GM12878 (cell line): ENCODE data around the gene RPS8. TPM values are rescaled to one million over a fixed set of nuclear protein-coding genes. Genes with fewer than 3 reads are reported as not detected.

ENCODE experiments used
- ATAC-seq: fragments of 200-7000 bp; cut with Tn5 transposase; 3 replicates; pipeline ENCODE4 v1.9.1; 2020; ENCODE audit warnings: mild to moderate bottlenecking, moderate library complexity
- BruUV-seq: library from RNA; stranded (reverse); fragments of 400-500 nt; replicated peaks from 2 replicates; lab custom pipeline; 2021; lab: Mats Ljungman, UMichigan
- CTCF ChIA-PET: fragments of 300-600 bp; sonication (Branson Sonifier 250); formaldehyde crosslinking; extraction: SDS; loops from one replicate; lab custom pipeline; 2021; ENCODE audit warnings: inconsistent platforms; lab: Yijun Ruan, JAX
- POLR2A ChIA-PET: fragments of 350-600 bp; formaldehyde crosslinking; extraction: SDS; loops from one replicate; lab custom pipeline; 2021; ENCODE audit warnings: inconsistent platforms; lab: Charles Lee
- RAD21 ChIA-PET: fragments of 300-600 bp; sonication (Branson Sonifier 250); formaldehyde crosslinking; loops from one replicate; lab custom pipeline; 2023; ENCODE audit warnings: antibody characterized with exemption; ENCODE audit not compliant: unreplicated experiment; lab: Charles Lee
- SMC1A ChIA-PET: fragments of 300-600 bp; sonication (Branson Sonifier 250); formaldehyde crosslinking; loops from one replicate; lab custom pipeline; 2023; ENCODE audit not compliant: unreplicated experiment, uncharacterized antibody; lab: Charles Lee
- DNase-seq: peaks from one replicate; pipeline ENCODE4 v3.0.0-alpha.2; 2011; ENCODE audit warnings: low read depth, low spot score
- FAIRE-seq: peaks from 3 replicates; lab custom pipeline; 2011; peaks lifted over from hg19 to GRCh38; lab: Jason Lieb, UNC
- H2AFZ ChIP-seq: 2 replicates; pipeline ENCODE4 v1.6.0; 2011; ENCODE audit warnings: low read depth, low read length, control low read depth; ENCODE audit not compliant: control insufficient read depth
- H3K27ac ChIP-seq: 2 replicates; pipeline ENCODE4 v1.5.1; 2011; ENCODE audit warnings: control low read depth; ENCODE audit not compliant: control insufficient read depth, insufficient read depth
- H3K27me3 ChIP-seq, 2 experiments: replicated peaks in 1 of 2; 2 replicates each; pipeline versions ENCODE4 v1.6.0 to v1.6.1; 2011; ENCODE audit warnings: low read length in 1 of 2; ENCODE audit not compliant: control insufficient read depth in 2 of 2, insufficient read depth in 2 of 2
- H3K36me3 ChIP-seq, 2 experiments: 2 replicates each; pipeline ENCODE4 v1.5.1; 2011; ENCODE audit warnings: low read length in 1 of 2; ENCODE audit not compliant: control insufficient read depth in 2 of 2, insufficient read depth in 2 of 2
- H3K4me1 ChIP-seq: 2 replicates; pipeline ENCODE4 v1.6.1; 2011; ENCODE audit warnings: mild to moderate bottlenecking, low read length, moderate library complexity, mixed read lengths; ENCODE audit not compliant: control insufficient read depth, insufficient read depth
- H3K4me2 ChIP-seq: 2 replicates; pipeline ENCODE4 v1.6.0; 2011; ENCODE audit warnings: control low read depth; ENCODE audit not compliant: control insufficient read depth, insufficient read depth
- H3K4me3 ChIP-seq: fragments of 200-600 bp; sonication (generic); 2 replicates; pipeline ENCODE4 v1.5.1; 2016
- H3K79me2 ChIP-seq: 2 replicates; pipeline ENCODE4 v1.6.0; 2011; ENCODE audit warnings: low read length; ENCODE audit not compliant: control insufficient read depth, insufficient read depth
- H3K9ac ChIP-seq: 2 replicates; pipeline ENCODE4 v1.8.0; 2011; ENCODE audit warnings: low read length, control low read depth, mixed read lengths; ENCODE audit not compliant: control insufficient read depth, insufficient read depth
- H3K9me3 ChIP-seq: replicated peaks from 3 replicates; pipeline ENCODE4 v1.5.1; 2011; ENCODE audit warnings: mild to moderate bottlenecking, low read length; ENCODE audit not compliant: control insufficient read depth, insufficient read depth
- H4K20me1 ChIP-seq: 2 replicates; pipeline ENCODE4 v1.6.0; 2011; ENCODE audit not compliant: control insufficient read depth, insufficient read depth
- BACH1 ChIP-seq: fragments of 450-650 bp; IDR thresholded peaks from 2 replicates; pipeline ENCODE4 v1.6.1; 2017; ENCODE audit warnings: mild to moderate bottlenecking, borderline replicate concordance
- CHD1 ChIP-seq: IDR thresholded peaks from 2 replicates; pipeline ENCODE4 v1.6.1; 2012; ENCODE audit warnings: low read depth, low read length, improper control_type of control experiment
- EZH2 ChIP-seq: IDR thresholded peaks from 2 replicates; pipeline ENCODE4 v1.6.1; 2012; ENCODE audit warnings: low read depth, mild to moderate bottlenecking, control low read depth, inconsistent platforms, low read length, borderline replicate concordance; ENCODE audit not compliant: control insufficient read depth
- IKZF2 ChIP-seq, 2 experiments: fragments of 450-650 bp; IDR thresholded peaks; 2 replicates each; pipeline ENCODE4 v1.6.1; 2017; ENCODE audit warnings: mild to moderate bottlenecking in 2 of 2, moderate library complexity in 2 of 2
- NKRF ChIP-seq: fragments of 450-650 bp; conservative IDR thresholded peaks from 2 replicates; pipeline ENCODE4 v1.6.1; 2017; ENCODE audit warnings: mild to moderate bottlenecking, moderate library complexity
- PRDM15 ChIP-seq: fragments of 450-650 bp; formaldehyde crosslinking; IDR thresholded peaks from 2 replicates; pipeline ENCODE4 v1.4.0; 2020; ENCODE audit warnings: mild to moderate bottlenecking, moderate library complexity
- SMC3 ChIP-seq: IDR thresholded peaks from 2 replicates; pipeline ENCODE4 v1.6.1; 2011; ENCODE audit warnings: low read length, improper control_type of control experiment, borderline replicate concordance
- TCF12 ChIP-seq: IDR thresholded peaks from 2 replicates; pipeline ENCODE4 v1.6.1; 2011; ENCODE audit warnings: low read depth, mild to moderate bottlenecking, low read length
- ZBED1 ChIP-seq: IDR thresholded peaks from 2 replicates; pipeline ENCODE4 v1.6.1; 2016; ENCODE audit warnings: borderline replicate concordance
- ZNF207 ChIP-seq: fragments of 450-650 bp; IDR thresholded peaks from 2 replicates; pipeline ENCODE4 v1.6.1; 2014; ENCODE audit warnings: antibody characterized with exemption, mild to moderate bottlenecking, borderline replicate concordance
- WGBS: methylation state at CpG from one replicate; pipeline ENCODE4 v1.1.6; 2016; ENCODE audit warnings: low lambda C conversion rate; ENCODE audit not compliant: insufficient replicate concordance, insufficient coverage; ENCODE audit errors: missing lambda C conversion rate; 5-methylcytosine and 5-hydroxymethylcytosine counted together
- in situ Hi-C: fragments of 300-500 bp; cut with MboI; formaldehyde crosslinking; loops from 9 replicates; pipeline ENCODE4 v1.14.3; 2018; ENCODE audit warnings: mixed read lengths
- intact Hi-C: fragments of 100-400 bp; cut with micrococcal nuclease; formaldehyde crosslinking; loops from one replicate; pipeline ENCODE4 v1.14.2; 2022; ENCODE audit not compliant: unreplicated experiment
- polyA plus RNA-seq, 11 experiments: library from polyadenylated mRNA; depleted of rRNA in 4 of 11; unstranded in 6 of 11; stranded (reverse) in 5 of 11; fragments of >200 nt; fragmentation: Nextera tagmentation in 4 of 11; fragmentation: Illumina TruSeq in 1 of 11; extraction: Ambion mirVana in 4 of 11; extraction: Trizol in 1 of 11; gene quantifications; 1 replicate in 1 of 11; 2 replicates in 10 of 11; pipeline versions ENCODE4 v1.2.1 to v1.2.3, GENCODE V29; 2011 to 2016; ENCODE audit warnings: inconsistent platforms in 2 of 11, missing spikeins in 2 of 11, low read depth in 1 of 11
- total RNA-seq, 4 experiments: library from RNA; depleted of rRNA in 3 of 4; stranded (reverse); fragments of >200 nt in 3 of 4; fragmentation: Illumina TruSeq in 1 of 4; extraction: Trizol in 1 of 4; gene quantifications; 2 replicates each; pipeline versions ENCODE4 v1.2.1 to v1.2.3, GENCODE V29; 2013 to 2021

The RPS8 gene
- total and polyA plus RNA-seq, 10 of the 15 experiments (the other 5 are each of a cell fraction or from before 2014, with no cell fraction given) = 1,296 to 3,461 (median 2,877) TPM

GRCh38 chr1:44828003-44828651 is 52.8 kb downstream of the RPS8 start:
- ATAC-seq = no peak
- BruUV-seq = no TSS peak

More at GRCh38 chr1:44828003-44828651, 52.8 kb downstream of the RPS8 start:
- FAIRE-seq (no peak), DNase-seq (no peak)
- intact Hi-C loops (no loop called here), in situ Hi-C loops (no loop called here)
- H3K9ac ChIP-seq = no peak overlapping the region
- ChIA-PET RAD21 (no interaction called here), CTCF (interaction anchor here (2.3 to 2.9 kb wide), 2 partner anchors 8 to 183 kb away, joined by 6 to 14 read pairs; partner anchors contain the start of gene HECTD3), SMC1A (interaction anchor here (1.0 kb wide), 1 partner anchor 121 kb away, joined by 3 read pairs; no protein-coding TSS in a partner anchor), POLR2A (interaction anchor here (1.3 kb wide), 1 partner anchor 18 kb away, joined by 3 read pairs; no protein-coding TSS in a partner anchor)
- H2AFZ ChIP-seq = no peak overlapping the region
- H3K79me2 ChIP-seq = no peaks in the 10 kb centered on the region
- 73% methylated on average over 21 of the region's 21 CpGs for WGBS
- TF ChIP-seq ZNF207 = no peak
- TF ChIP-seq SMC3 = no peak
- TF ChIP-seq BACH1 = no peak
- TF ChIP-seq NKRF = no peak
- TF ChIP-seq TCF12 = no peak
- TF ChIP-seq PRDM15 = no peak
- no peak for TF ChIP-seq IKZF2 (IDR thresholded peaks at IDR 0.05)
- TF ChIP-seq EZH2 = no peak
- no peak for TF ChIP-seq ZBED1
- no peak for TF ChIP-seq CHD1
- H4K20me1 ChIP-seq = no peaks in the 10 kb centered on the region
- no peaks in the 10 kb centered on the region for H3K4me1 ChIP-seq
- H3K4me2 ChIP-seq = no peak overlapping the region
- no peaks in the 10 kb centered on the region for H3K36me3 ChIP-seq
- H3K4me3 ChIP-seq = no peak overlapping the region
- no peak overlapping the region for H3K27ac ChIP-seq
- no peaks in the 10 kb centered on the region; a peak in 1 of 4 replicates for H3K27me3 ChIP-seq
- H3K9me3 ChIP-seq = no peaks in the 10 kb centered on the region
